Panc1 (cell line): Measurements from ENCODE around the gene COPB2. TPM values are rescaled to one million over a fixed set of nuclear protein-coding genes. Genes with fewer than 3 reads are reported as not detected.

Experiments
- ATAC-seq: fragments of 200-7000 bp; cut with Tn5 transposase; 2 replicates; pipeline ENCODE4 v1.9.1; 2020; ENCODE audit warnings: mild to moderate bottlenecking, moderate library complexity
- BruUV-seq: library from RNA; stranded (reverse); fragments of 400-500 nt; replicated peaks from 2 replicates; lab custom pipeline; 2021; lab: Mats Ljungman, UMichigan
- CTCF ChIA-PET: fragments of 300-600 bp; sonication (Branson Sonifier 250); formaldehyde crosslinking; loops from one replicate; lab custom pipeline; 2022; ENCODE audit warnings: antibody characterized with exemption; lab: Charles Lee
- POLR2A ChIA-PET: fragments of 300-600 bp; sonication (Branson Sonifier 250); formaldehyde crosslinking; loops from one replicate; lab custom pipeline; 2022; ENCODE audit warnings: antibody characterized with exemption; lab: Charles Lee
- DNase-seq: peaks from one replicate; pipeline ENCODE4 v3.0.0-alpha.2; 2010; ENCODE audit warnings: low read depth, low spot score
- H3K27ac ChIP-seq: 2 replicates; pipeline ENCODE4 v1.5.1; 2011; ENCODE audit warnings: mild to moderate bottlenecking, low read length, inconsistent platforms
- H3K27me3 ChIP-seq: fragments of 200-500 bp; sonication (Bioruptor generic); 2 replicates; pipeline ENCODE4 v1.6.0; 2014; ENCODE audit warnings: low read length, inconsistent platforms; ENCODE audit not compliant: control insufficient read depth, insufficient read depth
- H3K36me3 ChIP-seq: fragments of 200-500 bp; sonication (Bioruptor generic); 2 replicates; pipeline ENCODE4 v1.5.1; 2014; ENCODE audit warnings: inconsistent platforms, mild to moderate bottlenecking, low read length, moderate library complexity; ENCODE audit not compliant: control insufficient read depth, insufficient read depth
- H3K4me1 ChIP-seq: 2 replicates; pipeline ENCODE4 v1.5.1; 2011; ENCODE audit warnings: inconsistent platforms, mild to moderate bottlenecking, low read length, moderate library complexity; ENCODE audit not compliant: control insufficient read depth, insufficient read depth
- H3K4me3 ChIP-seq, 2 experiments: 2 replicates each; pipeline ENCODE4 v1.5.1; 2011 to 2012; ENCODE audit warnings: low read depth in 2 of 2, low read length in 2 of 2, mild to moderate bottlenecking in 2 of 2, inconsistent platforms in 1 of 2, moderate library complexity in 1 of 2
- H3K9me3 ChIP-seq: fragments of 200-500 bp; sonication (Bioruptor generic); 2 replicates; pipeline ENCODE4 v1.5.1; 2014; ENCODE audit warnings: low read depth, mild to moderate bottlenecking, inconsistent platforms, low read length, moderate library complexity; ENCODE audit not compliant: control insufficient read depth, insufficient read depth
- CTCF ChIP-seq: fragments of 450-650 bp; IDR thresholded peaks from 2 replicates; pipeline ENCODE4 v1.5.1; 2017; ENCODE audit warnings: mild to moderate bottlenecking
- POLR2AphosphoS5 ChIP-seq: IDR thresholded peaks from 2 replicates; pipeline ENCODE4 v1.6.1; 2012; ENCODE audit warnings: mild to moderate bottlenecking, low read depth, low read length, moderate library complexity
- SIN3A ChIP-seq: IDR thresholded peaks from 2 replicates; pipeline ENCODE4 v1.6.1; 2012; ENCODE audit warnings: low read depth, mild to moderate bottlenecking, low read length, moderate library complexity, borderline replicate concordance; ENCODE audit not compliant: insufficient read depth
- TCF7L2 ChIP-seq: IDR thresholded peaks from 2 replicates; pipeline ENCODE4 v1.6.1; 2011; ENCODE audit warnings: mild to moderate bottlenecking, low read depth, low read length, inconsistent platforms
- in situ Hi-C: cut with HindIII; loops from 2 replicates; pipeline ENCODE4 v1.10.0; 2016; ENCODE audit warnings: low sequenced_read_pairs, low pct_unique_long_range_greater_than_20kb
- intact Hi-C: fragments of 100-400 bp; cut with micrococcal nuclease; formaldehyde crosslinking; loops from one replicate; pipeline ENCODE4 v1.10.0; 2022; ENCODE audit not compliant: unreplicated experiment
- total RNA-seq: library from RNA; stranded (reverse); gene quantifications from one replicate; pipeline ENCODE4 v1.2.1, GENCODE V29; 2021; ENCODE audit not compliant: unreplicated experiment
- TF ChIP-seq, protein P1 (sequence below), 2 experiments: IDR thresholded peaks; 2 replicates each; pipeline ENCODE4 v1.6.1; 2011 to 2012; ENCODE audit warnings: low read depth in 2 of 2, control low read depth in 1 of 2, low read length in 1 of 2, mild to moderate bottlenecking in 1 of 2, moderate library complexity in 1 of 2; ENCODE audit not compliant: insufficient read depth in 1 of 2

The COPB2 gene
- total RNA-seq, 1 experiment from 2014 or later, result 150 TPM

DNA sequence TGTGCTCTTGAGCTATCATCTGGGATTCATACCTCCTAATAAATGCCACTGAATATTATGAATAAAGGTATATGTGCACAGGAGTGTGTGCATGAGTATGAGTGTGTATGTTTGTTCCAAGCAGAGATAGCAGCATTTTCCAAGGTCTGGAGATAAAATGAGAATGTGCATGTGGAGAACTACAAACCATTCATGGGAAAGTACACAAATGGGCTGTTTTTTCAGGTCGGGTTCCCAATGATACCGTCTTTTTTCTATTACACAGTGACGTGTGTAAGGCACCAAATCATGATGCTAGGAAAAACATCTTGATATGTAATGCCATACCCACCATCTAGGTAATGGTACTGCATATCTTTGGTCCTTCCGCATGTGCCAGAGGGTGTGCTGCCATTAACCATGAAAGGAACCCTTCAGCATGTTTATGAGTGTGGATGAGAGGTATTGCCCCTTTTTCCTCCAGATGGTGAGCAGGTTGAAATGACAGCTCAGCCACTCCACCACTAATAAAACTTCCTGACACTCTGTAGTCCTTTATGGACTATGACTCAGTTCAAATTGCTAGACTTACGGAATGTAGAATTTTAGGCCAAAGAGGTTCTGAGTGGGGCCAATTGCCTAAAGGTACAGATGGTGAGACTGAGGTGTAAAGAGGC is 36.4 kb upstream of the COPB2 start:
- no peaks in the 10 kb centered on the region for H3K4me1 ChIP-seq
- in situ Hi-C loops, result no loop called here
- no peak overlapping the region for H3K4me3 ChIP-seq
- H3K27ac ChIP-seq, result no peak overlapping the region
- TF ChIP-seq CTCF (no peak), SIN3A (no peak), POLR2AphosphoS5 (no peak), TCF7L2 (no peak)
- TF ChIP-seq, protein P1, sequence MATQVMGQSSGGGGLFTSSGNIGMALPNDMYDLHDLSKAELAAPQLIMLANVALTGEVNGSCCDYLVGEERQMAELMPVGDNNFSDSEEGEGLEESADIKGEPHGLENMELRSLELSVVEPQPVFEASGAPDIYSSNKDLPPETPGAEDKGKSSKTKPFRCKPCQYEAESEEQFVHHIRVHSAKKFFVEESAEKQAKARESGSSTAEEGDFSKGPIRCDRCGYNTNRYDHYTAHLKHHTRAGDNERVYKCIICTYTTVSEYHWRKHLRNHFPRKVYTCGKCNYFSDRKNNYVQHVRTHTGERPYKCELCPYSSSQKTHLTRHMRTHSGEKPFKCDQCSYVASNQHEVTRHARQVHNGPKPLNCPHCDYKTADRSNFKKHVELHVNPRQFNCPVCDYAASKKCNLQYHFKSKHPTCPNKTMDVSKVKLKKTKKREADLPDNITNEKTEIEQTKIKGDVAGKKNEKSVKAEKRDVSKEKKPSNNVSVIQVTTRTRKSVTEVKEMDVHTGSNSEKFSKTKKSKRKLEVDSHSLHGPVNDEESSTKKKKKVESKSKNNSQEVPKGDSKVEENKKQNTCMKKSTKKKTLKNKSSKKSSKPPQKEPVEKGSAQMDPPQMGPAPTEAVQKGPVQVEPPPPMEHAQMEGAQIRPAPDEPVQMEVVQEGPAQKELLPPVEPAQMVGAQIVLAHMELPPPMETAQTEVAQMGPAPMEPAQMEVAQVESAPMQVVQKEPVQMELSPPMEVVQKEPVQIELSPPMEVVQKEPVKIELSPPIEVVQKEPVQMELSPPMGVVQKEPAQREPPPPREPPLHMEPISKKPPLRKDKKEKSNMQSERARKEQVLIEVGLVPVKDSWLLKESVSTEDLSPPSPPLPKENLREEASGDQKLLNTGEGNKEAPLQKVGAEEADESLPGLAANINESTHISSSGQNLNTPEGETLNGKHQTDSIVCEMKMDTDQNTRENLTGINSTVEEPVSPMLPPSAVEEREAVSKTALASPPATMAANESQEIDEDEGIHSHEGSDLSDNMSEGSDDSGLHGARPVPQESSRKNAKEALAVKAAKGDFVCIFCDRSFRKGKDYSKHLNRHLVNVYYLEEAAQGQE (IDR thresholded peaks at IDR 0.05; ENCODE audit: insufficient read depth in 1 of 2, low read depth in 2 of 2, low read length in 1 of 2), result no peak
- ChIA-PET CTCF (no interaction called here), POLR2A (no interaction called here)
- no peaks in the 10 kb centered on the region for H3K36me3 ChIP-seq
- ATAC-seq (no peak), DNase-seq (no peak)
- no peaks in the 10 kb centered on the region for H3K27me3 ChIP-seq
- BruUV-seq, result no TSS peak
- H3K9me3 ChIP-seq, result no peaks in the 10 kb centered on the region
- intact Hi-C loops, result loop anchor here (10.0 kb wide), 1 partner anchor 509 kb away; the partner anchor contains the start of gene CLSTN2

- H3K9me3 ChIP-seq, result no peaks in the 10 kb centered on the region
- H3K27me3 ChIP-seq, result no peaks in the 10 kb centered on the region
- no peak overlapping the region for H3K27ac ChIP-seq
- intact Hi-C loops, result loop anchor here (10.0 kb wide), 1 partner anchor 512 kb away; the partner anchor contains the start of gene CLSTN2
- H3K36me3 ChIP-seq, result no peaks in the 10 kb centered on the region
- in situ Hi-C loops, result no loop called here
- POLR2A ChIA-PET, result no interaction called here
- H3K4me3 ChIP-seq, result no peak overlapping the region
- no TSS peak for BruUV-seq
- H3K4me1 ChIP-seq, result no peaks in the 10 kb centered on the region
- no peak for DNase-seq
- TF ChIP-seq SIN3A, result no peak
- TF ChIP-seq, protein P1 (IDR thresholded peaks at IDR 0.05; ENCODE audit: insufficient read depth in 1 of 2, low read depth in 2 of 2, low read length in 1 of 2), result no peak
- no peak for TF ChIP-seq POLR2AphosphoS5
- no peak for TF ChIP-seq CTCF
- no peak for TF ChIP-seq TCF7L2
- CTCF ChIA-PET, result interaction anchor here (0.5 kb wide), 1 partner anchor 1530 kb away, joined by 15 read pairs; no protein-coding TSS in a partner anchor
- ATAC-seq, result no peak
Observed at GRCh38 chr3:139423232-139423631, 33.8 kb upstream of the COPB2 start.
